OCI-M2 (cell line): ENCODE measurements around the gene STX5.
A peak's percentile ranks its signal among the peaks of the same experiment; 100 is the strongest.
"Not testable (repeated sequence)": the region's sequence is repeated elsewhere in the genome, so short reads cannot be mapped to it uniquely, and the experiment has no call there.

ENCODE experiments used
- DNase-seq: peaks from one replicate; lab custom pipeline; 2025; ENCODE audit not compliant: unreplicated experiment; lab: John Stamatoyannopoulos, UW

Gene STX5

GRCh38 chr11:62830904-62831519 lies 839 bp downstream of the STX5 start:
- no peak for DNase-seq

GRCh38 chr11:62828130-62828529 lies 3.7 kb downstream of the STX5 start:
- DNase-seq, result not testable (repeated sequence)

GRCh38 chr11:62823677-62824076 lies 8.2 kb downstream of the STX5 start:
- DNase-seq, result no peak

- no peak for DNase-seq
Measured at GRCh38 chr11:62817129-62817528, 14.7 kb downstream of the STX5 start.

GRCh38 chr11:62816557-62816956 lies 15.3 kb downstream of the STX5 start:
- DNase-seq, result no peak

GRCh38 chr11:62811659-62812058 lies 20.2 kb downstream of the STX5 start:
- no peak for DNase-seq

GRCh38 chr11:62810748-62811147 lies 21.1 kb downstream of the STX5 start:
- no peak for DNase-seq

GRCh38 chr11:62806611-62807121 lies 25.2 kb downstream of the STX5 start:
- DNase-seq, result no peak

- DNase-seq, result no peak
Measured at GRCh38 chr11:62805961-62806441, 25.9 kb downstream of the STX5 start.

GRCh38 chr11:62805076-62805892 lies 26.6 kb downstream of the STX5 start, which contains the start of gene NXF1:
TSS of gene NXF1 (minus strand) at chr11:62805440. CDS start at chr11:62805356, 84 bp downstream.
- peak; percentile 65 for DNase-seq

- DNase-seq, result no peak
Measured at GRCh38 chr11:62804310-62805075, 27.4 kb downstream of the STX5 start.

- no peak for DNase-seq
Measured at GRCh38 chr11:62801071-62801470, 30.8 kb downstream of the STX5 start.

- DNase-seq, result no peak
Measured at GRCh38 chr11:62799486-62799885, 32.4 kb downstream of the STX5 start.

GRCh38 chr11:62796281-62796680 lies 35.6 kb downstream of the STX5 start:
- DNase-seq, result no peak

GRCh38 chr11:62794201-62794775 lies 37.6 kb downstream of the STX5 start:
- DNase-seq, result no peak

- DNase-seq, result no peak
Measured at GRCh38 chr11:62792202-62792575, 39.7 kb downstream of the STX5 start.

GRCh38 chr11:62791501-62792201 lies 40.2 kb downstream of the STX5 start, which contains the start of gene TMEM223:
TSS of gene TMEM223 (minus strand) at chr11:62792006. CDS start at chr11:62791994, 12 bp downstream.
- peak; percentile 32 for DNase-seq

- no peak for DNase-seq
Measured at GRCh38 chr11:62789576-62789975, 42.3 kb downstream of the STX5 start.

GRCh38 chr11:62788991-62789390 lies 42.9 kb downstream of the STX5 start:
- DNase-seq, result no peak
